OCI-LY3 (cell line): ENCODE measurements around the gene MAN2A2.

Source experiments
- CTCF ChIP-seq: fragments of 200-600, 300-600 bp; sonication (generic); IDR thresholded peaks from 2 replicates; pipeline ENCODE4 v1.5.1; 2014; ENCODE audit warnings: antibody characterized with exemption, low read length, low read depth
- EZH2phosphoT487 ChIP-seq: fragments of 200-600 bp; shearing (Covaris generic); IDR thresholded peaks from 2 replicates; pipeline ENCODE4 v1.6.1; 2018; ENCODE audit warnings: antibody characterized with exemption, mixed run types, low read depth

- TF ChIP-seq CTCF (no peak), EZH2phosphoT487 (no peak)
Observed at GRCh38 chr15:90881181-90881977, 21.7 kb upstream of the MAN2A2 start.
